ENCODE data around the gene EXOC6B. TPM values are rescaled to one million over a fixed set of nuclear protein-coding genes. Genes with fewer than 3 reads are reported as not detected.

EXOC6B gene
- total and polyA plus RNA-seq, 2 of the 8 experiments (the other 6 are each of a cell fraction or from before 2014, with no cell fraction given) = 13.5 to 33.0 TPM

GRCh38 chr2:72276876-72277275, 549.0 kb downstream of the EXOC6B start (continued):
- TF ChIP-seq, protein P1, sequence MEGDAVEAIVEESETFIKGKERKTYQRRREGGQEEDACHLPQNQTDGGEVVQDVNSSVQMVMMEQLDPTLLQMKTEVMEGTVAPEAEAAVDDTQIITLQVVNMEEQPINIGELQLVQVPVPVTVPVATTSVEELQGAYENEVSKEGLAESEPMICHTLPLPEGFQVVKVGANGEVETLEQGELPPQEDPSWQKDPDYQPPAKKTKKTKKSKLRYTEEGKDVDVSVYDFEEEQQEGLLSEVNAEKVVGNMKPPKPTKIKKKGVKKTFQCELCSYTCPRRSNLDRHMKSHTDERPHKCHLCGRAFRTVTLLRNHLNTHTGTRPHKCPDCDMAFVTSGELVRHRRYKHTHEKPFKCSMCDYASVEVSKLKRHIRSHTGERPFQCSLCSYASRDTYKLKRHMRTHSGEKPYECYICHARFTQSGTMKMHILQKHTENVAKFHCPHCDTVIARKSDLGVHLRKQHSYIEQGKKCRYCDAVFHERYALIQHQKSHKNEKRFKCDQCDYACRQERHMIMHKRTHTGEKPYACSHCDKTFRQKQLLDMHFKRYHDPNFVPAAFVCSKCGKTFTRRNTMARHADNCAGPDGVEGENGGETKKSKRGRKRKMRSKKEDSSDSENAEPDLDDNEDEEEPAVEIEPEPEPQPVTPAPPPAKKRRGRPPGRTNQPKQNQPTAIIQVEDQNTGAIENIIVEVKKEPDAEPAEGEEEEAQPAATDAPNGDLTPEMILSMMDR (IDR thresholded peaks at IDR 0.05; ENCODE audit: control extremely low read depth in 1 of 3, insufficient read depth in 1 of 3, low read depth in 1 of 3, low read length in 3 of 3) = no peak
- TF ChIP-seq BCL11A (IDR thresholded peaks at IDR 0.05; ENCODE audit: low read depth in 2 of 2, low read length in 2 of 2) (no peak), NANOG (IDR thresholded peaks at IDR 0.05; ENCODE audit: insufficient read depth, low read depth, low read length, poor library complexity, severe bottlenecking) (no peak)
